Panc1 (cell line): ENCODE results near the gene PTGS2. TPM values are rescaled to one million over a fixed set of nuclear protein-coding genes. Genes with fewer than 3 reads are reported as not detected.

Experiments used
- ATAC-seq: fragments of 200-7000 bp; cut with Tn5 transposase; 2 replicates; pipeline ENCODE4 v1.9.1; 2020; ENCODE audit warnings: mild to moderate bottlenecking, moderate library complexity
- BruUV-seq: library from RNA; stranded (reverse); fragments of 400-500 nt; replicated peaks from 2 replicates; lab custom pipeline; 2021; lab: Mats Ljungman, UMichigan
- CTCF ChIA-PET: fragments of 300-600 bp; sonication (Branson Sonifier 250); formaldehyde crosslinking; loops from one replicate; lab custom pipeline; 2022; ENCODE audit warnings: antibody characterized with exemption; lab: Charles Lee
- POLR2A ChIA-PET: fragments of 300-600 bp; sonication (Branson Sonifier 250); formaldehyde crosslinking; loops from one replicate; lab custom pipeline; 2022; ENCODE audit warnings: antibody characterized with exemption; lab: Charles Lee
- DNase-seq: peaks from one replicate; pipeline ENCODE4 v3.0.0-alpha.2; 2010; ENCODE audit warnings: low read depth, low spot score
- H3K27ac ChIP-seq: 2 replicates; pipeline ENCODE4 v1.5.1; 2011; ENCODE audit warnings: mild to moderate bottlenecking, low read length, inconsistent platforms
- H3K27me3 ChIP-seq: fragments of 200-500 bp; sonication (Bioruptor generic); 2 replicates; pipeline ENCODE4 v1.6.0; 2014; ENCODE audit warnings: low read length, inconsistent platforms; ENCODE audit not compliant: control insufficient read depth, insufficient read depth
- H3K36me3 ChIP-seq: fragments of 200-500 bp; sonication (Bioruptor generic); 2 replicates; pipeline ENCODE4 v1.5.1; 2014; ENCODE audit warnings: inconsistent platforms, mild to moderate bottlenecking, low read length, moderate library complexity; ENCODE audit not compliant: control insufficient read depth, insufficient read depth
- H3K4me1 ChIP-seq: 2 replicates; pipeline ENCODE4 v1.5.1; 2011; ENCODE audit warnings: inconsistent platforms, mild to moderate bottlenecking, low read length, moderate library complexity; ENCODE audit not compliant: control insufficient read depth, insufficient read depth
- H3K4me3 ChIP-seq, 2 experiments: 2 replicates each; pipeline ENCODE4 v1.5.1; 2011 to 2012; ENCODE audit warnings: low read depth in 2 of 2, low read length in 2 of 2, mild to moderate bottlenecking in 2 of 2, inconsistent platforms in 1 of 2, moderate library complexity in 1 of 2
- H3K9me3 ChIP-seq: fragments of 200-500 bp; sonication (Bioruptor generic); 2 replicates; pipeline ENCODE4 v1.5.1; 2014; ENCODE audit warnings: low read depth, mild to moderate bottlenecking, inconsistent platforms, low read length, moderate library complexity; ENCODE audit not compliant: control insufficient read depth, insufficient read depth
- POLR2AphosphoS5 ChIP-seq: IDR thresholded peaks from 2 replicates; pipeline ENCODE4 v1.6.1; 2012; ENCODE audit warnings: mild to moderate bottlenecking, low read depth, low read length, moderate library complexity
- SIN3A ChIP-seq: IDR thresholded peaks from 2 replicates; pipeline ENCODE4 v1.6.1; 2012; ENCODE audit warnings: low read depth, mild to moderate bottlenecking, low read length, moderate library complexity, borderline replicate concordance; ENCODE audit not compliant: insufficient read depth
- TCF7L2 ChIP-seq: IDR thresholded peaks from 2 replicates; pipeline ENCODE4 v1.6.1; 2011; ENCODE audit warnings: mild to moderate bottlenecking, low read depth, low read length, inconsistent platforms
- in situ Hi-C: cut with HindIII; loops from 2 replicates; pipeline ENCODE4 v1.10.0; 2016; ENCODE audit warnings: low sequenced_read_pairs, low pct_unique_long_range_greater_than_20kb
- intact Hi-C: fragments of 100-400 bp; cut with micrococcal nuclease; formaldehyde crosslinking; loops from one replicate; pipeline ENCODE4 v1.10.0; 2022; ENCODE audit not compliant: unreplicated experiment
- total RNA-seq: library from RNA; stranded (reverse); gene quantifications from one replicate; pipeline ENCODE4 v1.2.1, GENCODE V29; 2021; ENCODE audit not compliant: unreplicated experiment
- TF ChIP-seq, protein P1 (sequence below), 2 experiments: IDR thresholded peaks; 2 replicates each; pipeline ENCODE4 v1.6.1; 2011 to 2012; ENCODE audit warnings: low read depth in 2 of 2, control low read depth in 1 of 2, low read length in 1 of 2, mild to moderate bottlenecking in 1 of 2, moderate library complexity in 1 of 2; ENCODE audit not compliant: insufficient read depth in 1 of 2
- TF ChIP-seq, protein P2 (sequence below): fragments of 450-650 bp; IDR thresholded peaks from 2 replicates; pipeline ENCODE4 v1.5.1; 2017; ENCODE audit warnings: mild to moderate bottlenecking

The PTGS2 gene
- total RNA-seq, 1 experiment from 2014 or later, result not detected

GRCh38 chr1:186623551-186623950, 56.7 kb downstream of the PTGS2 start:
- Histone ChIP-seq H3K9me3 (no peaks in the 10 kb centered on the region), H3K36me3 (no peaks in the 10 kb centered on the region), H3K27ac (no peak overlapping the region), H3K4me3 (no peak overlapping the region), H3K4me1 (no peaks in the 10 kb centered on the region), H3K27me3 (no peaks in the 10 kb centered on the region)
- in situ Hi-C loops, result no loop called here
- TF ChIP-seq TCF7L2 (no peak), SIN3A (no peak), POLR2AphosphoS5 (no peak)
- TF ChIP-seq, protein P1, sequence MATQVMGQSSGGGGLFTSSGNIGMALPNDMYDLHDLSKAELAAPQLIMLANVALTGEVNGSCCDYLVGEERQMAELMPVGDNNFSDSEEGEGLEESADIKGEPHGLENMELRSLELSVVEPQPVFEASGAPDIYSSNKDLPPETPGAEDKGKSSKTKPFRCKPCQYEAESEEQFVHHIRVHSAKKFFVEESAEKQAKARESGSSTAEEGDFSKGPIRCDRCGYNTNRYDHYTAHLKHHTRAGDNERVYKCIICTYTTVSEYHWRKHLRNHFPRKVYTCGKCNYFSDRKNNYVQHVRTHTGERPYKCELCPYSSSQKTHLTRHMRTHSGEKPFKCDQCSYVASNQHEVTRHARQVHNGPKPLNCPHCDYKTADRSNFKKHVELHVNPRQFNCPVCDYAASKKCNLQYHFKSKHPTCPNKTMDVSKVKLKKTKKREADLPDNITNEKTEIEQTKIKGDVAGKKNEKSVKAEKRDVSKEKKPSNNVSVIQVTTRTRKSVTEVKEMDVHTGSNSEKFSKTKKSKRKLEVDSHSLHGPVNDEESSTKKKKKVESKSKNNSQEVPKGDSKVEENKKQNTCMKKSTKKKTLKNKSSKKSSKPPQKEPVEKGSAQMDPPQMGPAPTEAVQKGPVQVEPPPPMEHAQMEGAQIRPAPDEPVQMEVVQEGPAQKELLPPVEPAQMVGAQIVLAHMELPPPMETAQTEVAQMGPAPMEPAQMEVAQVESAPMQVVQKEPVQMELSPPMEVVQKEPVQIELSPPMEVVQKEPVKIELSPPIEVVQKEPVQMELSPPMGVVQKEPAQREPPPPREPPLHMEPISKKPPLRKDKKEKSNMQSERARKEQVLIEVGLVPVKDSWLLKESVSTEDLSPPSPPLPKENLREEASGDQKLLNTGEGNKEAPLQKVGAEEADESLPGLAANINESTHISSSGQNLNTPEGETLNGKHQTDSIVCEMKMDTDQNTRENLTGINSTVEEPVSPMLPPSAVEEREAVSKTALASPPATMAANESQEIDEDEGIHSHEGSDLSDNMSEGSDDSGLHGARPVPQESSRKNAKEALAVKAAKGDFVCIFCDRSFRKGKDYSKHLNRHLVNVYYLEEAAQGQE (IDR thresholded peaks at IDR 0.05; ENCODE audit: insufficient read depth in 1 of 2, low read depth in 2 of 2, low read length in 1 of 2), result no peak
- TF ChIP-seq, protein P2, sequence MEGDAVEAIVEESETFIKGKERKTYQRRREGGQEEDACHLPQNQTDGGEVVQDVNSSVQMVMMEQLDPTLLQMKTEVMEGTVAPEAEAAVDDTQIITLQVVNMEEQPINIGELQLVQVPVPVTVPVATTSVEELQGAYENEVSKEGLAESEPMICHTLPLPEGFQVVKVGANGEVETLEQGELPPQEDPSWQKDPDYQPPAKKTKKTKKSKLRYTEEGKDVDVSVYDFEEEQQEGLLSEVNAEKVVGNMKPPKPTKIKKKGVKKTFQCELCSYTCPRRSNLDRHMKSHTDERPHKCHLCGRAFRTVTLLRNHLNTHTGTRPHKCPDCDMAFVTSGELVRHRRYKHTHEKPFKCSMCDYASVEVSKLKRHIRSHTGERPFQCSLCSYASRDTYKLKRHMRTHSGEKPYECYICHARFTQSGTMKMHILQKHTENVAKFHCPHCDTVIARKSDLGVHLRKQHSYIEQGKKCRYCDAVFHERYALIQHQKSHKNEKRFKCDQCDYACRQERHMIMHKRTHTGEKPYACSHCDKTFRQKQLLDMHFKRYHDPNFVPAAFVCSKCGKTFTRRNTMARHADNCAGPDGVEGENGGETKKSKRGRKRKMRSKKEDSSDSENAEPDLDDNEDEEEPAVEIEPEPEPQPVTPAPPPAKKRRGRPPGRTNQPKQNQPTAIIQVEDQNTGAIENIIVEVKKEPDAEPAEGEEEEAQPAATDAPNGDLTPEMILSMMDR, result no peak
- POLR2A ChIA-PET, result no interaction called here
- DNase-seq (no peak), ATAC-seq (no peak)
- no TSS peak for BruUV-seq
- CTCF ChIA-PET, result no interaction called here
- intact Hi-C loops, result no loop called here

Other genes starting within 250 kb of the PTGS2 start
- gene PDC, start 219.3 kb downstream of the PTGS2 start, total RNA-seq, result not detected
- not detected for gene PLA2G4A, start 148.5 kb upstream of the PTGS2 start, total RNA-seq